ENCODE results near the gene SMYD2. TPM values are rescaled to one million over a fixed set of nuclear protein-coding genes. Genes with fewer than 3 reads are reported as not detected.

Gene SMYD2
- total RNA-seq, 4 donors from 2014 or later = 6.8 to 41.3 (median 19.2) TPM

DNA sequence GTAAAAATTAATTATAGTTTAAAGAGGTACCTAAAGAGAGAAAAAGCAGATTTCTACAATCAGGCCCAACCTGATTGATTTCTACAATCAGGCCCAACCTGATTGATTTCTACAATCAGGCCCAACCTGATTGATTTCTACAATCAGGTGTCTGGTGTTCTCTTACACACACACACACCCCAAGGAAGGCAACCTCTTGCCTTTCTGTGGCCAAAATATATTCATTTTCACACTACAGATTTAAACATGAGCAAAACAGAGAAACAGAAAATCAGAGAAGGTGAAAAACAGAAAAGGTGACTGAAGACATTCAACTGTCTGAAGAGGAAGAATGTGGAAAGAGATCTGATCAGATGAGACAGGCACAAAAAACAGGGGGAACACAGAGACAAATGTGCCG, 104.5 kb downstream of the SMYD2 start:
- intact Hi-C loops (cut with DNase I; ENCODE audit: low total_unique reads) = no loop called here

DNA sequence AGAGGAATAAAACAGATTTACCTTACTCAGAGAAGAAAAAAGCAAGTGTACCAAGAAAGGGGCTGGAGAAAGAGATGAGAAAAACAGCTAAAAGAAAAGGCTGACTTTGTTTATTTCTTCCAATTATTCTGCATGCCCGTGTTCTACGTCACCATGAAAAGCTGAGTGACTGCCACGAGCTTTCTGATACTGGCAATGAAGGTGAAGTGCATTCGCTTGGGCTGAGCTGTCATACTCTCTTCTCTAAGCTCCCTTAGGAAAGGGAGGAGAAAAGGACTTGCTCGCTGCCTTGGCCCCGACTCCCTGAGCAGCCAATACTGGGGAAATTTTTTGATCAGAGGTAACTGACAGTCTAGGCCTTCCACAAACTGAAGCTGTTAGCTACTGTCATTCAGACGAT, 105.4 kb downstream of the SMYD2 start:
- no peak for DNase-seq
- TF ChIP-seq POLR2A (IDR thresholded peaks at IDR 0.05) = no peak
- TF ChIP-seq, protein P1, sequence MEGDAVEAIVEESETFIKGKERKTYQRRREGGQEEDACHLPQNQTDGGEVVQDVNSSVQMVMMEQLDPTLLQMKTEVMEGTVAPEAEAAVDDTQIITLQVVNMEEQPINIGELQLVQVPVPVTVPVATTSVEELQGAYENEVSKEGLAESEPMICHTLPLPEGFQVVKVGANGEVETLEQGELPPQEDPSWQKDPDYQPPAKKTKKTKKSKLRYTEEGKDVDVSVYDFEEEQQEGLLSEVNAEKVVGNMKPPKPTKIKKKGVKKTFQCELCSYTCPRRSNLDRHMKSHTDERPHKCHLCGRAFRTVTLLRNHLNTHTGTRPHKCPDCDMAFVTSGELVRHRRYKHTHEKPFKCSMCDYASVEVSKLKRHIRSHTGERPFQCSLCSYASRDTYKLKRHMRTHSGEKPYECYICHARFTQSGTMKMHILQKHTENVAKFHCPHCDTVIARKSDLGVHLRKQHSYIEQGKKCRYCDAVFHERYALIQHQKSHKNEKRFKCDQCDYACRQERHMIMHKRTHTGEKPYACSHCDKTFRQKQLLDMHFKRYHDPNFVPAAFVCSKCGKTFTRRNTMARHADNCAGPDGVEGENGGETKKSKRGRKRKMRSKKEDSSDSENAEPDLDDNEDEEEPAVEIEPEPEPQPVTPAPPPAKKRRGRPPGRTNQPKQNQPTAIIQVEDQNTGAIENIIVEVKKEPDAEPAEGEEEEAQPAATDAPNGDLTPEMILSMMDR (IDR thresholded peaks at IDR 0.05) = no peak
- H3K27ac ChIP-seq = no peak overlapping the region
- H3K4me1 ChIP-seq = no peaks in the 10 kb centered on the region
- intact Hi-C loops (cut with DNase I; ENCODE audit: low total_unique reads) = no loop called here
- no peaks in the 10 kb centered on the region for H3K9me3 ChIP-seq
- no peak overlapping the region for H3K4me3 ChIP-seq
- no peaks in the 10 kb centered on the region for H3K36me3 ChIP-seq
- H3K27me3 ChIP-seq = no peaks in the 10 kb centered on the region

More for the DNA sequence above, 104.5 kb downstream of the SMYD2 start:
- no peaks in the 10 kb centered on the region for H3K4me1 ChIP-seq
- H3K27ac ChIP-seq = no peak overlapping the region
- no peak overlapping the region for H3K4me3 ChIP-seq
- no peaks in the 10 kb centered on the region for H3K9me3 ChIP-seq
- no peak for DNase-seq
- TF ChIP-seq, protein P1 (IDR thresholded peaks at IDR 0.05) = no peak
- no peak for TF ChIP-seq POLR2A (IDR thresholded peaks at IDR 0.05)
- H3K36me3 ChIP-seq = no peaks in the 10 kb centered on the region
- no peaks in the 10 kb centered on the region for H3K27me3 ChIP-seq
